OCI-LY1 (cell line): ENCODE data around the gene SMIM10L1.

Experiments used
- CTCF ChIP-seq: fragments of 200-600 bp; sonication (generic), shearing (Covaris generic); IDR thresholded peaks from 2 replicates; pipeline ENCODE4 v1.5.1; 2017; ENCODE audit warnings: mild to moderate bottlenecking, antibody characterized with exemption, low read length, moderate library complexity, mixed read lengths
- EZH2 ChIP-seq: fragments of 200-600 bp; sonication (generic), shearing (Covaris generic); IDR thresholded peaks from 2 replicates; pipeline ENCODE4 v1.8.0; 2017; ENCODE audit warnings: borderline replicate concordance, mixed run types, mild to moderate bottlenecking, antibody characterized with exemption, low read length, moderate library complexity, mixed read lengths

GRCh38 chr12:11186837-11187236, 15.8 kb downstream of the SMIM10L1 start, which contains the start of gene TAS2R42:
- TF ChIP-seq CTCF (no peak), EZH2 (no peak)
